HG02623 (cell line): ENCODE measurements around the gene ALDH5A1.
A peak's percentile ranks its signal among the peaks of the same experiment; 100 is the strongest.
"Not testable (repeated sequence)": the region's sequence is repeated elsewhere in the genome, so short reads cannot be mapped to it uniquely, and the experiment has no call there.

Source experiments
- ATAC-seq: cut with Tn5 transposase; IDR thresholded peaks from one replicate; pipeline ENCODE4 v1.9.1; 2021; ENCODE audit warnings: moderate library complexity; ENCODE audit not compliant: unreplicated experiment

Gene ALDH5A1

DNA sequence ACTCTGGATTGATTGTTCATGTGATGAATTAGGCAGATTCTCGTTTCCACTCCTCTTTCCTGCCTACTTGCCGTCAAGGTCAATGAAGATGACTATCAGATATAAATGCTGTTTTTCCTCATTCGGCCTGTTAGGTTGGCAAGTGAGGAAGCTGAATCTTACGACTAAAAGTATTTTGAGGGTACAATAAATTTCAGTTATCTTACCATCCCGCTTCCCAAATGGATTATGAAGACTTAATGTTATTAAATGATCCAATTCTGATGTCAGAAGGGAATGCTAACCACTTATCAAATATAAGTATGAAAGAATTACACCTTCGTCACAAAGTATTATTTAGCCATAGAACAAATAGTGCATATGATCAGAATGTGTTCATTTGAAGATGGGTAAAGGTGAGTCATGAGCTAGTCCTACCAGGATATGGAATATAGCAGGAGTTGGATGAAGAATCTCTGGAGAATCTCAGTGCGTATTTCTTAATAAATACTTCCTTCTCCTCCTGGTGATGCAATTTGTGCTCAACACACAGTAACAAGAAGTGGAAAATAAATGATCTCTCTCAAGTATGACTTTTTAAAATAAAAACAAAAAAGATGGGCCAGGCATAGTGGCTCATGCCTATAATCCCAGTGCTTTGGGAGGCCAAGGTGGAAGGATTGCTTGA, 10.0 kb upstream of the ALDH5A1 start:
- ATAC-seq: no peak

- no peak for ATAC-seq
Measured at GRCh38 chr6:24486065-24486464, 8.7 kb upstream of the ALDH5A1 start.

DNA sequence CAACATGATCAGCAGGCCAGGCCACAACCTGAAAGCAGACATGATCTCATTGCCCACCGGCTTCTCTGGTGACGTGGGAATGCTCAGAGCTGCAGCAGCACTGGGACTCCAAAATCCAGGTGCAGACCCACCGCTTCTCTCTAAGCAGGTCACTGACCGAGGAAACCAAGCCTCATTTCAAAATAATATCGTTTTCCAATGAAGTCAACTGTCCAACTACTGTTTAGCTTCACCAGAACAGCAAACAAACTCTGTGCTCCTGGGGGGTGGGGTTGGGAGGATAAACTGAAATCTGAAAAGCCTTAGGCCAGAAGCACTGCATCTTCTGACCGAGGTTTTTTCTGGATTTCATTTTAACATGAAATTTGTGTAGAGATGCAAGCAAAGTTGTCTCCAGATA, 5.3 kb upstream of the ALDH5A1 start, which contains the start of gene GPLD1:
GPLD1 (minus strand) TSS at position 109 of the 400 bp plus-strand sequence; CDS start at position 42, 67 bp downstream.
- ATAC-seq: no peak

GRCh38 chr6:24489881-24490280, 4.9 kb upstream of the ALDH5A1 start:
- ATAC-seq: no peak

GRCh38 chr6:24490948-24491347, 3.8 kb upstream of the ALDH5A1 start:
- no peak for ATAC-seq

DNA sequence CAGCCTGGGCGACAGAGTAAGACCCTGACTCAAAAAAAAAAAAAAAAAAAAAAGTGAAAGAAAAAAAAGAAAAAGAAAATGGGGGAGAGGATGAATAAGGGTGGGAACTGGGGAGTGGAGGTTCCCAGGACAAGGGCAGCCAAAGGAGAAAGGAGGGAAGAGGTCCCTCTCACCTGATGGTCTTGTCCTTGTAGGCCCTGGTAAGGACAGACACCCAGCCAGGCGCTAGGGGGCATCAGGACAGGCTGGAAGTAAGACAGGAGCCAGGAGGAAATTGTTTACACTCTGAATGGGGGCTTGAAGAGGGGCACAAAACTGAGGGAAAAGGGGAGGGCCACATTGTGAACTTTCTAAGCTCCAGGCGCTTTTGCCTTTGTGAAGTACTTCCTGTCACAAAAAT, 2.3 kb upstream of the ALDH5A1 start:
- ATAC-seq: no peak

GRCh38 chr6:24493945-24494820, 586 bp upstream of the ALDH5A1 start:
- ATAC-seq: no peak

DNA sequence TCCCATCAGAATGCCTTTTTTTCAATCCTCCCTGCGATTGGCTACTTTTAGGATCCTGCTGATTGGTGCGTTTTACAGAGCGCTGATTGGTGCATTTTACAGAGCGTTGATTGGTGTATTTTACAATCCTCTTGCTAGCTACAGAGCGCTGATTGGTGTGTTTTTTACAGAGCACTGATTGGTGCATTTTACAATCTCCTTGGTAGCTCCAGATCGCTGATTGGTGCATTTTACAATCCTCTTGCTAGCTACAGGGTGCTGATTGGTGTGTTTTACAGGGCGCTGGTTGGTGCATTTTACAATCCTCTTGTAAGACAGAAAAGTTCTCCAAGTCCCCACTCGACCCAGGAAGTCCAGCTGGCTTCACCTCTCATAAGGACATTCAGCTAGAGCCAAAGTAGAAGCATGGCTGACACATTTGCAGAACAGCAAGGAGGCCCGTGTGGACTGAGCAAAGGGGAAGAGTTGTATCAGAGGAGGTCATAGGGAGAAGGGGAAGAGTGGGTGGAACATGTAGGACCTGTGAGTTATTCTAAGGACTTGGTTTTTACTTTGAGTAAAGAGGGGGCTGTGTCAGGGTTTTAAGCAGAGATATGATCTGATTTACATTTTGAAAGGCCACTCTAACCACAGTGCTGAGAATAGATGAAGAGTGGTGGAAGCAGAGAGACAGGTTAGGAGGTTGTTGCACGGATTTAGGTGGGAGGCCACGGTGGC, 2.6 kb downstream of the ALDH5A1 start:
- ATAC-seq: no peak

DNA sequence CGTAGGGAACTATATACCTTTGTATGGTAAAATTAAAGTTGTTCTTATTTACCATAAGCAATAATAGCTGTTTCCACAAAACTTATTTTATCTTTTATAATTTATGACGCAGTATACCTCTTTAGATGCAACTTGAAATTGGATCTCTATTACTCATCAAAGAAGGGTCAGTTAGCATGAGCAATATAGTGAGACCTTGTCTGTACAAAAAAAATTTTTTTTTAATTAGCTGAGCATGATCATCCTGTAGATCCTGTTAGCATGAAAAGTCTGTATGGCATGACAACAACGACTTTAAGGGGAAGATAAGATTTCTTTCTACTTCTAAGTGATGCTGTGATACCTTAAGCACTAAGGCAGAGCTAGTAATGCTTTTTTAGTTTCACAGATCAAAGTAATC, 5.9 kb downstream of the ALDH5A1 start:
- no peak for ATAC-seq

DNA sequence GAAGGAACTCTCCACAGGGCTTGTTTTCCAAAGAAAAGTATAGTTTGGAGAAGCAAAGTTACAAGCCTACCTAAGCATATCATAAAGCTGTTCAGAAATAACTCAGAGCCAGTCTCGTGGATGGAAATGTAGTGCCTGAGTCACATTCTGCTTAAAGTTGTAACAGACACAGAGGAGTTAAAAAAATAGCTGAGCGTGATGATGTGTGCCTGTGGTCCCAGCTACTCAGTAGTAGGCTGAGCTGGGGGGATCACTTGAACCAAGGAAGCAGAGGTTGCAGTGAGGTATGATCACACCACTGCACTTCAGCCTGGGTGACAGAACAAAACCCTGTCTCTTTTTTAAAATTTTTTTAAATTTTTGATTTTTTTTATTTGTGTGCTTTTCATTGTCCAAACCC, 6.6 kb downstream of the ALDH5A1 start:
- ATAC-seq: no peak

DNA sequence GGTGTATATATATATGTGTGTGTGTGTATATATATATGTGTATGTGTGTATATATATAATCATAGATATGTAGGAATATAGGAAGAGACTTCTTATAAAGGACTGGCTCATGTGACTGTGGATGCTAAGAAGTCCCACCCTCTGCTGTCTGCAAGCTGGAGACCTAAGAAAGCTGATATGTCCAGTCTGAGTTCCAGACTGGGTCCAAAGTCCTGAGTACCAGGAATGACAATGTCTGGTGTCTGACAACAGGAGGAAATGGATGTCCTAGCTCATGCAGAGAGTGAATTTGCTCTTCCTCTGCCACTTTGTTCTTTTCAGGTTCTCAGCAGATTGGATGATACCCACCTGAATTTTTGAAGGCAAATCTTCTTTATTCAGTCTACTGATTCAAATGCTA, 7.1 kb downstream of the ALDH5A1 start:
- no peak for ATAC-seq

- ATAC-seq: no peak
Measured at GRCh38 chr6:24504287-24504648, 9.5 kb downstream of the ALDH5A1 start.

DNA sequence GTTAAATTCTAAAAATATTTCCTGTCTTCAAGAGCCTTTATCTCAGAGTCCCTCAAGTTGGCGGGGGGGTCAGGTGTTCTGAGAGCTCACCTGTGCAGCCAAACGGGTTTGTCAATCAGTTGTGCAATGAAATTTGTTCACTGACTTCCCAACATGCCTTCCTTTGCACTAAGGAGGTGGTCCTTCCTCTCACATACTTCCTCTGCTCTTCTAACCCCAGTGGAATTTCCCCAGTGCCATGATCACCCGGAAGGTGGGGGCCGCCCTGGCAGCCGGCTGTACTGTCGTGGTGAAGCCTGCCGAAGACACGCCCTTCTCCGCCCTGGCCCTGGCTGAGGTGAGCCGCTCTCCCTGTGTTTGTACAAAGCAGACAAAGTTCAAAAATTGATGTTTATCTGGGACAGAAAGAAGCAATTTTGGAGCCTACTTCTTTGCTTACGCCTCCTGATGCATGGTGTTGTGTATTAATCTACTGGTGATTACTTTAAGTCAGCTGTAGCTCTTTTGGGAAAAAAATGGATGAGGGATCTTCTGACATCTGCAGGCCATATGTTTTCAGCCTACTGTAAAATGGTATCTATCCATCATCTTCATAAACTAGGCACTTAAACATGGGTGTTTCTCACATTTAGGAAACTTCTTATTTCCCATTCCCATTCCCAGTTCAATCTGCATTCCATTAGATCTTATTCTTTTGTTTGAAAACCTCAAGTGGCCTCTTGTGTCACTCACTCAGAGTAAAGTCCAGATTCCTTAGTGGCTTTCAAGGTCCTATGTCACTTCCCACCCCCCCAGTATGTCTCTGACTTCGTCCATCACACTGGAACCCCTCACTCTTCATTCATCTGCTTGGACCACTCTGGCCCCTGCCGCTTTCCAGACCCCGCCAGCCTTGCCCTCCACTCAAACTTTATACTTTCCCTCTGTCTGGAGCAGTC, 10.1 kb downstream of the ALDH5A1 start:
- ATAC-seq: no peak

- ATAC-seq: no peak
Measured at GRCh38 chr6:24506814-24507520, 12.2 kb downstream of the ALDH5A1 start.

DNA sequence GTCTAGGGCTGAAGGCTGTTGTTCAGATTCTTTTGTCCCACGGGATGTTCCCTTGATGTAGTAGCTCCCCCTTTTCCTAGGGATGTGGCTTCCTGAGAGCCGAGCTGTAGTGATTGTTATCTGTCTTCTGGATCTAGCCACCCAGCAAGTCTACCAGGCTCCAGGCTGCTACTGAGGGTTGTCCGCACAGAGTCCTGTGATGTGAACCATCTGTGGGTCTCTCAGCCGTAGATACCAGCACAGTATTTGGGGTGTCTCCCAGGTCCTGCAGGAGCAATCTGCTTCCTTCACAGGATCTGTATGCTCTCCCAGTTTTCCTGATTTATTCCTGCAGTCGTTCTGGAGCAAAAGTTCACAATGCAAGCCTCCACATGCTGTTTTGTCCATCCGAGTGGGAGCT, 17.2 kb downstream of the ALDH5A1 start:
- not testable (repeated sequence) for ATAC-seq

DNA sequence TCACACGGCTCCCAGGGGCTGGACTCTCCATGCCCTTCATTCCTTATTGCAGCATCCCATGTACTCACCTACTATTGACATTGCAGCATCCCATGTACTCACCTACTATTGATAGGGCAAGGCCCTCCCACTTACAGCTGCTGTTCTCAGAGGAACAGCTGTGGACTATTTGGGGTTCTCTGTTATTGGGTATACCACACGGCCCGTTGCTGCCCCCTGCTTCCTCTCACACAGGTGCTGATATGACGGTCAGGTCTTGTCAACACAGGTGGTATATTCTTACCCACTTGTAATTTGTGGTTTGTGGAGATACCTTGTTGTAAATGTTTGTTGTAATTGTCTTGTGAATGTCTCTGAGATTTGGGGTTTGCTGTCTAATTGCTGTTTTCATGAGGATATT, 18.8 kb downstream of the ALDH5A1 start:
- ATAC-seq: peak; percentile 56

GRCh38 chr6:24517659-24518543, 23.1 kb downstream of the ALDH5A1 start:
- ATAC-seq: peak; percentile 73

GRCh38 chr6:24520929-24521546, 26.3 kb downstream of the ALDH5A1 start:
- ATAC-seq: peak; percentile 45
